Dermis microvascular lymphatic vessel endothelial cell (primary cell): ENCODE measurements around the gene IQGAP3. TPM values are rescaled to one million over a fixed set of nuclear protein-coding genes. Genes with fewer than 3 reads are reported as not detected.
A peak's percentile ranks its signal among the peaks of the same experiment; 100 is the strongest.
"Not testable (repeated sequence)": the region's sequence is repeated elsewhere in the genome, so short reads cannot be mapped to it uniquely, and the experiment has no call there.

Source experiments
- DNase-seq, 2 donors: peaks; one replicate each; pipeline versions ENCODE4 v3.0.0 to v3.0.0-alpha.2; 2010; ENCODE audit warnings: low read depth in 2 of 2
- total RNA-seq: library from RNA; depleted of rRNA; stranded (reverse); fragments of >200 nt; gene quantifications from 2 replicates; pipeline ENCODE4 v1.2.1, GENCODE V29; 2014

IQGAP3 gene
- 6.8 and 12.8 TPM in 2 replicates for total RNA-seq

GRCh38 chr1:156571919-156572662, at the start of gene IQGAP3:
Gene IQGAP3, minus strand, starts transcription at chr1:156572565. Its CDS starts 36 bp downstream, at chr1:156572529.
- DNase-seq, result peak; percentile 62 to 82

GRCh38 chr1:156619582-156619955, 47.2 kb upstream of the IQGAP3 start:
- no peak for DNase-seq

GRCh38 chr1:156618853-156619581, 46.7 kb upstream of the IQGAP3 start, which contains the start of gene HAPLN2:
Gene HAPLN2, plus strand, starts transcription at chr1:156619415. Its CDS starts 4,076 bp downstream, at chr1:156623491.
- DNase-seq, result peak in 1 of 2 donors; percentile 34

- peak in 1 of 2 donors; percentile 63 for DNase-seq
Measured at GRCh38 chr1:156616463-156616862, 44.1 kb upstream of the IQGAP3 start.

GRCh38 chr1:156615946-156616345, 43.6 kb upstream of the IQGAP3 start:
- no peak for DNase-seq

GRCh38 chr1:156612666-156613065, 40.3 kb upstream of the IQGAP3 start:
- no peak for DNase-seq

- not testable (repeated sequence) for DNase-seq
Measured at GRCh38 chr1:156610072-156610471, 37.7 kb upstream of the IQGAP3 start.

- DNase-seq, result peak in 1 of 2 donors; percentile 42
Measured at GRCh38 chr1:156608981-156609380, 36.6 kb upstream of the IQGAP3 start.

GRCh38 chr1:156608036-156608674, 35.8 kb upstream of the IQGAP3 start:
- peak; percentile 78 to 81 for DNase-seq

- DNase-seq, result not testable (repeated sequence)
Measured at GRCh38 chr1:156607344-156607743, 35.0 kb upstream of the IQGAP3 start.

- peak in 1 of 2 donors; percentile 23 for DNase-seq
Measured at GRCh38 chr1:156602557-156602993, 30.2 kb upstream of the IQGAP3 start.

GRCh38 chr1:156601892-156602291, 29.5 kb upstream of the IQGAP3 start:
- DNase-seq, result no peak

- peak; percentile 66 to 83 for DNase-seq
Measured at GRCh38 chr1:156601122-156601830, 28.9 kb upstream of the IQGAP3 start, which contains the start of gene GPATCH4. Gene GPATCH4, minus strand, starts transcription at chr1:156601479.

- DNase-seq, result no peak
Measured at GRCh38 chr1:156600733-156601121, 28.4 kb upstream of the IQGAP3 start.

GRCh38 chr1:156599811-156600210, 27.4 kb upstream of the IQGAP3 start:
- DNase-seq, result peak in 1 of 2 donors; percentile 21

- no peak for DNase-seq
Measured at GRCh38 chr1:156598731-156599432, 26.5 kb upstream of the IQGAP3 start.

- DNase-seq, result no peak
Measured at GRCh38 chr1:156598125-156598524, 25.8 kb upstream of the IQGAP3 start.

- DNase-seq, result no peak
Measured at GRCh38 chr1:156596426-156596825, 24.1 kb upstream of the IQGAP3 start.

- no peak for DNase-seq
Measured at GRCh38 chr1:156595016-156595415, 22.7 kb upstream of the IQGAP3 start.

- no peak for DNase-seq
Measured at GRCh38 chr1:156594190-156594589, 21.8 kb upstream of the IQGAP3 start.

GRCh38 chr1:156593661-156593989, 21.3 kb upstream of the IQGAP3 start:
- no peak for DNase-seq
